Duodenal mucosa (tissue), 2 donors: ENCODE results near the gene DNAJB6.

ENCODE experiments used
- H3K27ac ChIP-seq: one replicate; pipeline ENCODE4 v1.7.0; 2013; ENCODE audit warnings: low read depth, low read length
- H3K27me3 ChIP-seq, 2 donors: one replicate each; pipeline ENCODE4 v1.7.0; 2013; ENCODE audit warnings: low read length in 2 of 2, control low read depth in 1 of 2; ENCODE audit not compliant: insufficient read depth in 2 of 2, control insufficient read depth in 1 of 2
- H3K36me3 ChIP-seq, 2 donors: one replicate each; pipeline ENCODE4 v1.7.0; 2013; ENCODE audit warnings: low read length in 2 of 2, control low read depth in 1 of 2; ENCODE audit not compliant: insufficient read depth in 2 of 2, control insufficient read depth in 1 of 2
- H3K4me1 ChIP-seq, 2 donors: one replicate each; pipeline ENCODE4 v1.7.0; 2013; ENCODE audit warnings: low read length in 2 of 2, control low read depth in 1 of 2; ENCODE audit not compliant: insufficient read depth in 2 of 2, control insufficient read depth in 1 of 2
- H3K4me3 ChIP-seq, 2 donors: one replicate each; pipeline ENCODE4 v1.7.0; 2013; ENCODE audit warnings: low read length in 2 of 2, low read depth in 1 of 2
- H3K9ac ChIP-seq, 2 donors: one replicate each; pipeline ENCODE4 v1.7.0; 2013; ENCODE audit warnings: low read length in 2 of 2, low read depth in 1 of 2
- H3K9me3 ChIP-seq, 2 donors: one replicate each; pipeline ENCODE4 v1.7.0; 2013; ENCODE audit warnings: low read length in 2 of 2, control low read depth in 1 of 2; ENCODE audit not compliant: control insufficient read depth in 1 of 2

Gene DNAJB6

DNA sequence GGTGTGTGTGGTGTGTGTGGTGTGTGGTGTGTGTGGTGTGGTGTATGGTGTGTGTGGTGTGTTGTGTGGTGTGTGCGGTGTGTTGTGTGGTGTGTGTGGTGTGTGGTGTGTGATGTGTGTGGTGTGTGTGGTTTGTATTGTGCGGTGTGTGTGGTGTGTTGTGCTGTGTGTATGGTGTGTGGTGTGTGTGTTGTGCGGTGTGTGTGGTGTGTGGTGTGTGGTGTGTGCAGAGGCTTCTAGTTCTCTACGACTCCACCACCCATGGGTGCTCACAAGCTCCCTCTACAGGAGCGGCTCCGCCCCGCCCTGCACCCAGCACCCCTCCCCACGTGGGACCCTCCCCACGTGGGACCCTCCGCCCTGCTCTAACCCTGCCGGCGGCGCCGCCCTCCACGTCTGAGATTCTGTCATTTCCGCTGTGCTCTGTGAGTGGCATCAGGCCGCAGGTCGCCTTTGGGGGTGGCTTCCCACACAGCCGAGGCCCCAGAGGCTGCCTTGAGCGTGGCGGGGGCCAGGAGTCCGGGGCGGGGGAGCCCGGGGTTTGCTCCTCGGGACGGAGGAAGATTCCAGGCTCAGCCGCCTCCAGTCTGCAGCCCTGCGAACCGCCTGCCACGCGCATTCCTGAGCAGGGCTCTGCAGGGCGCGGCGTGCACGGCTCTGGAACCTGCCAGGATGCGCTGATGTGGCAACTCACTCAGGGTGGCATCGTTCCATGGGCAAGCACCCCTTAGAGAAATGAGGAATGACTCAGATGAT is 37.0 kb upstream of the DNAJB6 start:
- no peaks in the 10 kb centered on the region for H3K9me3 ChIP-seq
- no peak overlapping the region for H3K9ac ChIP-seq
- no peaks in the 10 kb centered on the region for H3K36me3 ChIP-seq
- H3K27me3 ChIP-seq, result no peaks in the 10 kb centered on the region
- H3K4me3 ChIP-seq, result no peak overlapping the region
- no peak overlapping the region for H3K27ac ChIP-seq
- H3K4me1 ChIP-seq, result peaks cover 0 to 4% of the 10 kb centered on the region in 2 donors

DNA sequence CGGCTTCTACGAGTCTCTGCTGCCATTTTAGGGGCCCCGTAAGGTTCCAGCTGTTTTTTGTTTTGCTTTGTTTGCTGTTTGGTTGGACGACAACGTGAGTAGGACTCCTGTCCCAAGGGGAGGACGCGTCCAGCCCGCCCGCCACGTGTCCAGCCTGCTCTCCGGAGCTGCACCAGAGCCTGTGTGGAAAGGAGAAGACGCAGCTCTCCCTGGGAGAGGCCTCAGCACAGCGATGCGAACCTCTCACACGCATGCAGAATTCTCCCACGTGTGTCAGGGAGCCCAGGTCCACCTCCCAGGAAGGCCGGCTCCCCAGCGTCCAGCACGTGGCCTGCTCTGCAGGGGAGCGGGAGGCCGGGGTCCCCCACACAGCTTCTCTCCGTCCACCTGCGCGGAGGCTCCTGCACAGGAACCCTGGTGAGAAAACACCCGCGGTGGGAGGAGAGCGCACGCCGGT is 36.4 kb upstream of the DNAJB6 start:
- H3K9ac ChIP-seq, result no peak overlapping the region
- H3K4me1 ChIP-seq, result peaks cover 0 to 4% of the 10 kb centered on the region in 2 donors

DNA sequence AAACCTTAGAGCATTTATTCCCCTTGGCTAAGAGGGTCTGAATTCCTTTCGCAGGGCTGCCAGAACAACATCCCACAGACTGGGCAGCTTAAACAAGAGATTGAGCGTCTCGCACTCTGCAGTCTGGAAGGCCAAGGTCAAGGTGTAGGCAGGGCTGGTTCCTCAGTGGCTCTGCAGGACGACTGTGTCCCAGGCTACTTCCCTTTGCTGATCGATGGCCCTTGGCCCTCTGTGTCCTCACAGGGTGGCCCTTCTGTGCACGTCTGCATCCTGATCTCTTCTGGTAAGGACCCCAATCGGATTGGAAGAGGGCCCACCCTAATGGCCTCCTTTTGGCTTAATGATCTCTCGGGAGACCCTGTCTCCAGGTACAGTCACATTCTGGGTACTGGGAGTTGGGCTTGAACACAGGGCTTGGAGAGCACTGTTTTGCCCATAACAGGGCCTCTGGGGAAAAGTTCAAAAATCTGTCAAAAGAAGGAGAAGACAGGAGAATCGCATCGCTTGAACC is 35.1 kb upstream of the DNAJB6 start:
- Histone ChIP-seq H3K4me1 (peaks cover 0 to 4% of the 10 kb centered on the region in 2 donors), H3K36me3 (no peaks in the 10 kb centered on the region), H3K9ac (no peak overlapping the region), H3K9me3 (no peaks in the 10 kb centered on the region), H3K27ac (no peak overlapping the region), H3K4me3 (peak overlapping the region in 1 of 2 donors; percentile 15), H3K27me3 (no peaks in the 10 kb centered on the region)

More for the DNA sequence above, 36.4 kb upstream of the DNAJB6 start:
- Histone ChIP-seq H3K27ac (no peak overlapping the region), H3K9me3 (no peaks in the 10 kb centered on the region), H3K4me3 (no peak overlapping the region), H3K36me3 (no peaks in the 10 kb centered on the region), H3K27me3 (no peaks in the 10 kb centered on the region)

DNA sequence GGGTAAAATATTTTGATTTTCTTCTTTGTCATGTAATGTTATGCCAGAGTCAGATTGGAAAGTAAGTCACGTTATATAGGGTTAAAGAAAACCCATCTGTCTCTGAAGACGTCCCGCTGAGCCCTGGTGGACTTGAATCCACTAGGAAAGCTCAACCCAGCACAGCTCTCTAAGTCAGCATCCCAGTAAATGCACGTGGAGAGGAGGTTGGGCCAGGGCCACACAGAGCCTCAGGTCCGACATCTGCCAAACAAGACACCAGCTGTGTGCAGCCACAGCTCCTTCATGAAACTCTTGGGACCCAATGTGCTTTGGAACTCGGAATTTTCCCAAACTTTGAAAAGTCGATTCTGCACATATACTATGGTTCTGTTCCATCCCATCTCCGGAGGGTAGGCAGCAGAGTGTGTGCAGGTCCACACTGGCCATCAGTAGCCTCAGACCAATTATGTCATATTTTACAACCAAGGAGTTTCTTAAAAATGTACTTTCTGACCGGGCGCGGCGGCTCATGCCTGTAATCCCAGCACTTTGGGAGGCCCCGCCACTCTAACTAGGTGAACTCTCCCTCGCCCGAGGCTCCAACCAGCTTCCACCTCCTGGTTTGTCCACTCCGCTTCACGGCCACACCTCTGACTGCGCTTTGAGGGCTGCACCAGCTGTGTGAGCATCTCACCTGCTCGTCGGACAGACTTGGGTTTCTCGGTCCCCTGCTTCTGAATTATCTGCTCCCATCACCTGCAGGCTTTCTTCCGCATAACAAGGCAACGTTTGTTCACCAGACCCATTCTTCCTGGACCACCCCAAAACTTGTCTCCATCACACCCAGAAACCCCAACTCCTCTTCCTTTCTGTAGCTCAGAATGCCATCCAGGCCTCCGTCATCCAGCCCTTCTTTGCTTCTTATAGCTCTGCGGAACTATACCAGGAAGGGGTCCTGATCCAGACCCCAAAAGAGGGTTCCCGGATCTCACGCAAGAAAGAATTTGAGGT is 29.7 kb upstream of the DNAJB6 start:
- H3K27ac ChIP-seq, result no peak overlapping the region
- H3K4me3 ChIP-seq, result no peak overlapping the region
- H3K4me1 ChIP-seq, result no peaks in the 10 kb centered on the region
- H3K9ac ChIP-seq, result no peak overlapping the region
- no peaks in the 10 kb centered on the region for H3K9me3 ChIP-seq
- H3K27me3 ChIP-seq, result no peaks in the 10 kb centered on the region
- no peaks in the 10 kb centered on the region for H3K36me3 ChIP-seq

DNA sequence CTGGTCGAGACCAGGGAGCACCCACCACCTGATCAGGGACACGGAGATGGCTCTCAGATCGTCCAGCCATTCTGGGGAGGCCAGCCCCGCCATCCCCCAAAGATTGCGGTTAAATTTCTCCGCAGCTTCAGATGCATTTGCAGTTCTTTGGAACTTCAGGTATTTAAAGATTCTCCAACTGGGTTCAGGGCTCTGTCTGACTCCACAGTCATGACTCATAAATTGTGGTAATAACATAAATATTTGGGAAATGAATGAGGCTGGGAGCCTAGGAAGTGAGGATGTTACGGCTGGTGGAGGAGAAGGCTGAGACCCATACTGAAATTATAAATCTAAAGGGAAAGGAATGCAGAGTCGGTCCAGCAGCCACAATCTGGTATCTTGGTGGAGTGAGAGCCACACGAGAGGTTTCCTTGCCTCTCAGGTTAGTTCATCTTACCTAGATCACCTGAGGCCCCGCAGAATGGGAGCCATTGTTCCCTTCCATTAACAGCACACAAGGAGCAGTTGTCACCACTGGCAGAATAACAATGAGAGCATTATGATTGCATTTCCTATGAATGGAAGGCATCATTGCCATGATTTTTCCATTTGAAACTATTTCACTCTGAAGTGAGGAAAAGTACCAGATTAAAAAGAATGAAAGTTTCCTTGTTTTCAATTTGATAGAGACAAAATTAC is 26.7 kb upstream of the DNAJB6 start:
- H3K9me3 ChIP-seq, result no peaks in the 10 kb centered on the region
- no peaks in the 10 kb centered on the region for H3K4me1 ChIP-seq
- no peak overlapping the region for H3K4me3 ChIP-seq
- H3K27ac ChIP-seq, result no peak overlapping the region
- H3K27me3 ChIP-seq, result no peaks in the 10 kb centered on the region
- no peaks in the 10 kb centered on the region for H3K36me3 ChIP-seq
- no peak overlapping the region for H3K9ac ChIP-seq

DNA sequence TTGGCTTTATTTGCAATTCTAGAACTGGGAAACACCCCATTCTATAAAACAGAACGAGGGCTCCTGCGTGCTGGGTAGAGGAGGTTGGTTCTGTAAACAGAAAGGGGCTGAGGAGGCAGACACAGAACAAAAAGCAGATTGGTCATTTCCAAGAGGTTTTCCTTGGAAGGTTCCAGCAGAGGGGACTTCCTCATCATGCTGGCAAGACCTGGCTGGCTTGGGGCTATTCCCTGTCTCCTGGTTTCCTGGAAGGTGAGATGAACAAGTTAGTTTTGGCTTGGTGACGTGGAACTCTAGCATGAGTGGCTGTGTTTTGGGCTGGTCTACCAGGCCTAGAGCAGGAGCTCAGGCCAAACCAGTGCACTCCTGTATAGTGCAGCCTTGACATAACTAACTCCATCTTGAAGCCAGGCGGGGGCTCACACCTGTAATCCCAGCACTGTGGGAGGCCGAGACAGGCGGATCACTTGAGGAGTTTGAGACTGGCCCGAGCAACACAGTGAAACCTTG is 26.1 kb upstream of the DNAJB6 start:
- H3K4me1 ChIP-seq, result no peaks in the 10 kb centered on the region
- no peak overlapping the region for H3K9ac ChIP-seq
- H3K27me3 ChIP-seq, result no peaks in the 10 kb centered on the region
- no peak overlapping the region for H3K4me3 ChIP-seq
- H3K27ac ChIP-seq, result no peak overlapping the region
- no peaks in the 10 kb centered on the region for H3K36me3 ChIP-seq
- no peaks in the 10 kb centered on the region for H3K9me3 ChIP-seq

DNA sequence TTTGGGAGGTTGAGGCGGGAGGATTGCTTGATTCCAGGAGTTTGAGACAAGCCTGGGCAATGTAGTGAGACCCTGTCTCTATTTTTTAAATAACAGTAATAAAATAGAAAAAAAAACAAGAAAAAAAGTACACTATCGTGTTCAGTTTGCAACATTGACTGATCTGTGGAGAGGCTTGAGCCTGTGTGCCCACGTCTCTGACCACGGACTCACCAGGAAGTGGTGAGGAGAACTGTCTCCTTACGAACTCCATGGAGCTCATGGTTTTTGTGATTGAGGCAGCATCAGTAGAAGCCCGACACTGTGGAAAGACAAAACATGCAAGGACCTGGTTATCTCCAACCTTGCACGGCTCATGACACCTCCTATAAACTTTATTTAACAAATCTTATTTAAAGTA is 23.9 kb upstream of the DNAJB6 start:
- no peaks in the 10 kb centered on the region for H3K4me1 ChIP-seq
- H3K27me3 ChIP-seq, result no peaks in the 10 kb centered on the region
- H3K27ac ChIP-seq, result no peak overlapping the region
- no peak overlapping the region for H3K9ac ChIP-seq
- H3K36me3 ChIP-seq, result no peaks in the 10 kb centered on the region
- no peaks in the 10 kb centered on the region for H3K9me3 ChIP-seq
- no peak overlapping the region for H3K4me3 ChIP-seq

DNA sequence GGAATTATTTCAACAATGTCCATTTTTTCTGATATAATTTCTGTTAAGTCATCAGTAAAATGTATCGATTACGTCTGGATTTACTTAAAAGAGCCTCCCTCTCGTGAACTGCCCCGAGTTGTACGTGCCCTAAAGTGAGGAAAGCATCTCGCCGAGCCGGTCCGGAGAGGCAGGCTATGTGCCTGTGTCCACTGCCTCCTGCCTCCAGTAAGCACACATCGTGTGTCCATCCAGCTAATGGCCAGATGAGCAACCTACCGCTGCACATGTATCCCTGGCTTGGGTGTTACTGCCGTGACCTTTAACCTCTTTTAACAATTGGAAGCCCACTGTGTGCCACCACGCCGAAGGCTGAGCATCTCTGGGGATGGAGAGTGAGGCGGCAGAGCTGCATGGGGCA is 23.2 kb upstream of the DNAJB6 start:
- H3K27me3 ChIP-seq, result no peaks in the 10 kb centered on the region
- H3K4me3 ChIP-seq, result no peak overlapping the region
- H3K9me3 ChIP-seq, result no peaks in the 10 kb centered on the region
- no peaks in the 10 kb centered on the region for H3K4me1 ChIP-seq
- H3K9ac ChIP-seq, result no peak overlapping the region
- no peaks in the 10 kb centered on the region for H3K36me3 ChIP-seq
- H3K27ac ChIP-seq, result no peak overlapping the region

DNA sequence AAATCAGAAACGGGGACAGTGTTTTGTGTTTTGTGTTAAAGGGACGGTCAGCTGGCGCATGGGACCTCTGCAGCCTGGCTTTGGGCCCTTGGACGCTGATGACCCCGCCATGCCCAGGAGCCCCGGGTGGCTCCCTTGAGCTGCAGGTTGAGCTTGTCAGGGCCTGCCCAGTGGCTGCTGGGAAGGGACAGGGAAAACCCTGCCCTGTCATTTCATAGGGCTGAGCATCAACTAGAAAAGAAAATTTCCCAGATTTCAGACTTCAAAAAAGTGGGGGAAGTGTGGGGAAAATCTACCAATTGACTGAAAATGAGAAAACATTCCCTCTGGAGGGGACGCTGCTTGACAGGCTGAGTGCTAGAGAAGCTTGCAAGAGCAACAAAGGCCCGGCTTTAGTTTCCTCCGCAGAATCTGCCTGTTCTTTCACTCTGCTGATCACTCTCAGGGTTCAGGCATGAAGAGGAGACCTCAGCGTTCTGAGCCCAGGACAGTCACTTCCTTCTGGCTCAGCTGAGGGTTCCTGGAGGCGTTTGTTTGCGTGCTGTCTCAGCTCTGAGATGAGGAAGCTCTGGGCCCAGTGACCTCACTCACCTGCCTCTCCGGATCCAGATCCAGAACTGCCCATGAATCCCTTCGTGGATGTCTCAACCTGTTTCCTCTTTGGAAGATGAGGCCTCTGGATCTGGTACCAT is 18.6 kb upstream of the DNAJB6 start:
- Histone ChIP-seq H3K36me3 (no peaks in the 10 kb centered on the region), H3K27me3 (no peaks in the 10 kb centered on the region), H3K4me3 (no peak overlapping the region), H3K4me1 (no peaks in the 10 kb centered on the region), H3K27ac (no peak overlapping the region), H3K9me3 (no peaks in the 10 kb centered on the region), H3K9ac (no peak overlapping the region)
